ENCODE measurements around the gene STARD10.

The STARD10 gene

GRCh38 chr11:72781313-72782080, 12.3 kb downstream of the STARD10 start:
- DNase-seq (ENCODE audit: low spot score in 2 of 2) (peak; percentile 33 to 68), ATAC-seq (peak; percentile 63)
- H3K4me1 Mint-ChIP-seq = peaks cover 33% of the 10 kb centered on the region
- H3K27ac Mint-ChIP-seq = peak overlapping the region; percentile 12
- H3K4me3 Mint-ChIP-seq = peak overlapping the region; percentile 70
- H3K36me3 Mint-ChIP-seq = peaks cover 9% of the 10 kb centered on the region
- no peaks in the 10 kb centered on the region for H3K9me3 Mint-ChIP-seq

GRCh38 chr11:72781063-72781312, 12.9 kb downstream of the STARD10 start:
- peak overlapping the region; percentile 68 for H3K4me3 Mint-ChIP-seq
- peaks cover 9% of the 10 kb centered on the region for H3K36me3 Mint-ChIP-seq
- DNase-seq (ENCODE audit: low spot score in 2 of 2) = no peak
- no peaks in the 10 kb centered on the region for H3K9me3 Mint-ChIP-seq
- H3K4me1 Mint-ChIP-seq = peaks cover 38% of the 10 kb centered on the region
- H3K27ac Mint-ChIP-seq = no peak overlapping the region
- no peak for ATAC-seq

- no peak for ATAC-seq
- Mint-ChIP-seq H3K27ac (peak overlapping the region; percentile 49), H3K36me3 (peaks cover 9% of the 10 kb centered on the region), H3K4me3 (peak overlapping the region; percentile 68), H3K4me1 (peaks cover 41% of the 10 kb centered on the region), H3K9me3 (no peaks in the 10 kb centered on the region)
- no peak for DNase-seq (ENCODE audit: low spot score in 2 of 2)
Measured at GRCh38 chr11:72780296-72781062, 13.4 kb downstream of the STARD10 start.

- no peak for ATAC-seq
Measured at GRCh38 chr11:72779495-72780128, 14.2 kb downstream of the STARD10 start.

GRCh38 chr11:72778535-72779494, 15.0 kb downstream of the STARD10 start:
- Mint-ChIP-seq H3K4me3 (peak overlapping the region; percentile 68), H3K4me1 (peaks cover 43% of the 10 kb centered on the region), H3K27ac (peak overlapping the region; percentile 49), H3K9me3 (no peaks in the 10 kb centered on the region), H3K36me3 (peaks cover 9% of the 10 kb centered on the region)
- ATAC-seq = no peak
- DNase-seq (ENCODE audit: low spot score in 2 of 2) = no peak

More at GRCh38 chr11:72779495-72780128, 14.2 kb downstream of the STARD10 start:
- DNase-seq (ENCODE audit: low spot score in 2 of 2) = no peak
- Mint-ChIP-seq H3K36me3 (peaks cover 9% of the 10 kb centered on the region), H3K4me1 (peaks cover 41% of the 10 kb centered on the region), H3K27ac (peak overlapping the region; percentile 49), H3K9me3 (no peaks in the 10 kb centered on the region), H3K4me3 (peak overlapping the region; percentile 68)

- DNase-seq (ENCODE audit: low spot score in 2 of 2) (no peak), ATAC-seq (no peak)
- peak overlapping the region; percentile 64 for H3K27ac Mint-ChIP-seq
- peaks cover 9% of the 10 kb centered on the region for H3K36me3 Mint-ChIP-seq
- H3K9me3 Mint-ChIP-seq = no peaks in the 10 kb centered on the region
- H3K4me3 Mint-ChIP-seq = no peak overlapping the region
- peaks cover 50% of the 10 kb centered on the region for H3K4me1 Mint-ChIP-seq
Measured at GRCh38 chr11:72777755-72778278, 16.0 kb downstream of the STARD10 start.

GRCh38 chr11:72776844-72777754, 16.7 kb downstream of the STARD10 start:
- H3K9me3 Mint-ChIP-seq = no peaks in the 10 kb centered on the region

GRCh38 chr11:72776117-72776843, 17.6 kb downstream of the STARD10 start:
- no peak for DNase-seq (ENCODE audit: low spot score in 2 of 2)
- Mint-ChIP-seq H3K27ac (peak overlapping the region; percentile 45), H3K36me3 (peaks cover 5% of the 10 kb centered on the region), H3K4me3 (no peak overlapping the region), H3K4me1 (peaks cover 46% of the 10 kb centered on the region), H3K9me3 (no peaks in the 10 kb centered on the region)
- no peak for ATAC-seq

More at GRCh38 chr11:72776844-72777754, 16.7 kb downstream of the STARD10 start:
- Mint-ChIP-seq H3K27ac (peak overlapping the region; percentile 64), H3K4me1 (peaks cover 50% of the 10 kb centered on the region), H3K36me3 (peaks cover 7% of the 10 kb centered on the region), H3K4me3 (no peak overlapping the region)
- no peak for ATAC-seq
- DNase-seq (ENCODE audit: low spot score in 2 of 2) = no peak

- Mint-ChIP-seq H3K4me1 (peaks cover 41% of the 10 kb centered on the region), H3K4me3 (no peak overlapping the region), H3K27ac (peak overlapping the region; percentile 45), H3K9me3 (no peaks in the 10 kb centered on the region), H3K36me3 (peaks cover 5% of the 10 kb centered on the region)
- DNase-seq (ENCODE audit: low spot score in 2 of 2) (no peak), ATAC-seq (no peak)
Measured at GRCh38 chr11:72775288-72776110, 18.3 kb downstream of the STARD10 start.

- no peak for ATAC-seq
- H3K4me3 Mint-ChIP-seq = no peak overlapping the region
- DNase-seq (ENCODE audit: low spot score in 2 of 2) = no peak
- no peaks in the 10 kb centered on the region for H3K9me3 Mint-ChIP-seq
- H3K36me3 Mint-ChIP-seq = peaks cover 2% of the 10 kb centered on the region
- no peak overlapping the region for H3K27ac Mint-ChIP-seq
- peaks cover 33% of the 10 kb centered on the region for H3K4me1 Mint-ChIP-seq
Measured at GRCh38 chr11:72774499-72774898, 19.3 kb downstream of the STARD10 start.

- ATAC-seq = no peak
Measured at GRCh38 chr11:72773696-72774095, 20.2 kb downstream of the STARD10 start.

GRCh38 chr11:72773291-72773690, 20.6 kb downstream of the STARD10 start:
- no peak overlapping the region for H3K4me3 Mint-ChIP-seq
- H3K27ac Mint-ChIP-seq = peak overlapping the region; percentile 82
- ATAC-seq (peak; percentile 17), DNase-seq (ENCODE audit: low spot score in 2 of 2) (no peak)
- no peaks in the 10 kb centered on the region for H3K9me3 Mint-ChIP-seq
- H3K36me3 Mint-ChIP-seq = no peaks in the 10 kb centered on the region
- peaks cover 36% of the 10 kb centered on the region for H3K4me1 Mint-ChIP-seq

More at GRCh38 chr11:72773696-72774095, 20.2 kb downstream of the STARD10 start:
- Mint-ChIP-seq H3K4me1 (peaks cover 32% of the 10 kb centered on the region), H3K36me3 (no peaks in the 10 kb centered on the region), H3K4me3 (no peak overlapping the region), H3K9me3 (no peaks in the 10 kb centered on the region), H3K27ac (peak overlapping the region; percentile 82)
- DNase-seq (ENCODE audit: low spot score in 2 of 2) = no peak

Measured in stimulated activated effector memory CD8-positive, alpha-beta T cell treated with anti-CD3 and anti-CD28 coated beads, Interleukin-12 subunit alpha, Interleukin-12 subunit beta, amount 100 ng/mL, for 72 hours (primary cell).